OCI-LY1 (cell line): ENCODE data around the gene BMP5.

Source experiments
- H2AFZ ChIP-seq: fragments of 200-600 bp; sonication (generic), shearing (Covaris generic); 2 replicates; pipeline ENCODE4 v1.6.0; 2014; ENCODE audit warnings: antibody characterized with exemption, mild to moderate bottlenecking, low read length
- H3F3A ChIP-seq: fragments of 200-600 bp; sonication (generic), shearing (Covaris generic); 2 replicates; pipeline ENCODE4 v1.6.0; 2014; ENCODE audit warnings: mild to moderate bottlenecking, antibody characterized with exemption, low read length, moderate library complexity; ENCODE audit not compliant: insufficient read depth
- H3K27ac ChIP-seq: fragments of 200-600 bp; sonication (generic); 2 replicates; pipeline ENCODE4 v1.5.1; 2014; ENCODE audit warnings: low read length, mixed run types, mild to moderate bottlenecking, low read depth; ENCODE audit not compliant: poor library complexity, severe bottlenecking
- H3K27me3 ChIP-seq: fragments of 200-600 bp; sonication (generic); 2 replicates; pipeline ENCODE4 v1.6.0; 2014; ENCODE audit warnings: antibody characterized with exemption, mild to moderate bottlenecking, low read length, moderate library complexity; ENCODE audit not compliant: insufficient read depth
- H3K36me3 ChIP-seq: fragments of 200-600 bp; sonication (generic); 2 replicates; pipeline ENCODE4 v1.6.1; 2014; ENCODE audit warnings: mild to moderate bottlenecking, antibody characterized with exemption, low read length, moderate library complexity, mixed read lengths; ENCODE audit not compliant: insufficient read depth
- H3K4me1 ChIP-seq: fragments of 200-600 bp; sonication (generic); 2 replicates; pipeline ENCODE4 v1.5.1; 2014; ENCODE audit warnings: mild to moderate bottlenecking, low read length, moderate library complexity; ENCODE audit not compliant: insufficient read depth, severe bottlenecking
- H3K4me2 ChIP-seq: fragments of 200-600 bp; sonication (generic), shearing (Covaris generic); 2 replicates; pipeline ENCODE4 v1.6.1; 2014; ENCODE audit warnings: low read length
- H3K4me3 ChIP-seq: fragments of 200-600 bp; sonication (generic); 2 replicates; pipeline ENCODE4 v1.5.1; 2014; ENCODE audit warnings: low read length, low read depth, mild to moderate bottlenecking, mixed read lengths; ENCODE audit not compliant: poor library complexity, severe bottlenecking
- H3K79me2 ChIP-seq: fragments of 200-600 bp; shearing (Covaris generic); 2 replicates; pipeline ENCODE4 v1.6.1; 2016; ENCODE audit warnings: mixed run types, low read length, mixed read lengths; ENCODE audit not compliant: insufficient read depth
- H3K9ac ChIP-seq: fragments of 200-600 bp; sonication (generic), shearing (Covaris generic); 2 replicates; pipeline ENCODE4 v1.6.1; 2014; ENCODE audit warnings: mild to moderate bottlenecking, low read length, mixed read lengths
- H3K9me2 ChIP-seq: fragments of 200-600 bp; sonication (generic), shearing (Covaris generic); 2 replicates; pipeline ENCODE4 v1.6.1; 2014; ENCODE audit warnings: low read depth, mild to moderate bottlenecking, low read length, mixed read lengths
- H3K9me3 ChIP-seq: fragments of 200-600 bp; shearing (Covaris generic); 2 replicates; pipeline ENCODE4 v1.6.1; 2014; ENCODE audit warnings: low read length, mixed read lengths
- H4K20me1 ChIP-seq: fragments of 200-600 bp; sonication (generic), shearing (Covaris generic); 2 replicates; pipeline ENCODE4 v1.6.0; 2016; ENCODE audit warnings: mild to moderate bottlenecking, low read length; ENCODE audit not compliant: insufficient read depth
- EZH2 ChIP-seq: fragments of 200-600 bp; sonication (generic), shearing (Covaris generic); IDR thresholded peaks from 2 replicates; pipeline ENCODE4 v1.8.0; 2017; ENCODE audit warnings: borderline replicate concordance, mixed run types, mild to moderate bottlenecking, antibody characterized with exemption, low read length, moderate library complexity, mixed read lengths
- TF ChIP-seq, protein P1 (sequence below): fragments of 200-600 bp; sonication (generic), shearing (Covaris generic); IDR thresholded peaks from 2 replicates; pipeline ENCODE4 v1.5.1; 2017; ENCODE audit warnings: mild to moderate bottlenecking, antibody characterized with exemption, low read length, moderate library complexity, mixed read lengths

BMP5 gene

DNA sequence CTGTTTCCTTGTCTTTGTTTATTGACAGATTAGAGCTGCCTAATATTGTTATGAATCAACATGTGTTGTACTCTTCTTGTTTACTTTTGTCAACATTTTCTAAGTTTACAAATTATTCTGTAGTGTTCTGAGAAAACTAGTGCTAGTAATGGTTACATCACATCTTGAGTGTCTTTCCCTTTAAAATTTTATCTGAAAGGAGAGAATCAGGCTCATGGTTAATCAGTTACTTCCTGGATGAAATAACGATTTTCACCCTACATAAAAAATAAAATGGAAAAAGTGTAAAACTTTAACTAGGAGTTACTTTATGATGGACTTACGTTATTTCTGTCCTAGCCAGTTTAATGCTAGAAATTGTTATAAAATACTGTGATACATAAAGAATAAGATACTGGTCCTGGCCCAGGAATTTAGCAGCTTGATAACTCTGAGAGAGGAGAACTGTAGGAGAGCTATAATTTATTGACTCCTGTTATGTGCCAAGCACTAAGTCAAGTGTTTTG, 26.4 kb upstream of the BMP5 start:
- no peaks in the 10 kb centered on the region for H3K27me3 ChIP-seq
- H3K36me3 ChIP-seq, result no peaks in the 10 kb centered on the region
- no peaks in the 10 kb centered on the region for H3F3A ChIP-seq
- H3K4me1 ChIP-seq, result no peaks in the 10 kb centered on the region
- no peak overlapping the region for H3K27ac ChIP-seq
- no peaks in the 10 kb centered on the region for H4K20me1 ChIP-seq
- no peak overlapping the region for H3K4me2 ChIP-seq
- no peaks in the 10 kb centered on the region for H3K79me2 ChIP-seq
- no peaks in the 10 kb centered on the region for H3K9me3 ChIP-seq
- H3K4me3 ChIP-seq, result no peak overlapping the region
- no peak overlapping the region for H3K9ac ChIP-seq
- H2AFZ ChIP-seq, result no peak overlapping the region
- TF ChIP-seq, protein P1, sequence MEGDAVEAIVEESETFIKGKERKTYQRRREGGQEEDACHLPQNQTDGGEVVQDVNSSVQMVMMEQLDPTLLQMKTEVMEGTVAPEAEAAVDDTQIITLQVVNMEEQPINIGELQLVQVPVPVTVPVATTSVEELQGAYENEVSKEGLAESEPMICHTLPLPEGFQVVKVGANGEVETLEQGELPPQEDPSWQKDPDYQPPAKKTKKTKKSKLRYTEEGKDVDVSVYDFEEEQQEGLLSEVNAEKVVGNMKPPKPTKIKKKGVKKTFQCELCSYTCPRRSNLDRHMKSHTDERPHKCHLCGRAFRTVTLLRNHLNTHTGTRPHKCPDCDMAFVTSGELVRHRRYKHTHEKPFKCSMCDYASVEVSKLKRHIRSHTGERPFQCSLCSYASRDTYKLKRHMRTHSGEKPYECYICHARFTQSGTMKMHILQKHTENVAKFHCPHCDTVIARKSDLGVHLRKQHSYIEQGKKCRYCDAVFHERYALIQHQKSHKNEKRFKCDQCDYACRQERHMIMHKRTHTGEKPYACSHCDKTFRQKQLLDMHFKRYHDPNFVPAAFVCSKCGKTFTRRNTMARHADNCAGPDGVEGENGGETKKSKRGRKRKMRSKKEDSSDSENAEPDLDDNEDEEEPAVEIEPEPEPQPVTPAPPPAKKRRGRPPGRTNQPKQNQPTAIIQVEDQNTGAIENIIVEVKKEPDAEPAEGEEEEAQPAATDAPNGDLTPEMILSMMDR, result no peak
- TF ChIP-seq EZH2, result no peak
- no peaks in the 10 kb centered on the region for H3K9me2 ChIP-seq

DNA sequence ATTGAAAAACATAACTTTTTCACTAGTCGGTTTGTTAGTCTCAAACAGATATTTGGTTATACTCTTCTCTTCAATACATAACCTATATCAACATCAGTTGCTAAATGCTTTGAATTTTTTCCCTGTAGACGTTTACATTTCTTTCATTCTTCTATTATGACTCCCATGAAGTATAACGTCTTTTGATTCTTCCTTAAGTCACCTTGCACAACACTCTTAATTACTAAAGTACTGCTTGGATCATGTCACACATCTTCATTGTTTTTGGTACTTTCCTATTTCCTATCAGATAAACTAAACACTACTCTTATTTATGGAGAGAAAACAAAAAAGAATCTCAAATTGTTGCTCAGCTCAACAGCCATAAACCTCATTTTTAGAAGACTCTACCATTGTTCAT, 23.0 kb upstream of the BMP5 start:
- H2AFZ ChIP-seq, result no peak overlapping the region
- no peaks in the 10 kb centered on the region for H3K9me3 ChIP-seq
- TF ChIP-seq, protein P1, result no peak
- no peak for TF ChIP-seq EZH2
- H3K9me2 ChIP-seq, result no peaks in the 10 kb centered on the region
- no peaks in the 10 kb centered on the region for H3K27me3 ChIP-seq
- no peaks in the 10 kb centered on the region for H3K79me2 ChIP-seq
- no peaks in the 10 kb centered on the region for H3K36me3 ChIP-seq
- H4K20me1 ChIP-seq, result no peaks in the 10 kb centered on the region
- no peaks in the 10 kb centered on the region for H3K4me1 ChIP-seq
- H3K9ac ChIP-seq, result no peak overlapping the region
- no peaks in the 10 kb centered on the region for H3F3A ChIP-seq
- no peak overlapping the region for H3K4me2 ChIP-seq
- no peak overlapping the region for H3K27ac ChIP-seq
- no peak overlapping the region for H3K4me3 ChIP-seq

DNA sequence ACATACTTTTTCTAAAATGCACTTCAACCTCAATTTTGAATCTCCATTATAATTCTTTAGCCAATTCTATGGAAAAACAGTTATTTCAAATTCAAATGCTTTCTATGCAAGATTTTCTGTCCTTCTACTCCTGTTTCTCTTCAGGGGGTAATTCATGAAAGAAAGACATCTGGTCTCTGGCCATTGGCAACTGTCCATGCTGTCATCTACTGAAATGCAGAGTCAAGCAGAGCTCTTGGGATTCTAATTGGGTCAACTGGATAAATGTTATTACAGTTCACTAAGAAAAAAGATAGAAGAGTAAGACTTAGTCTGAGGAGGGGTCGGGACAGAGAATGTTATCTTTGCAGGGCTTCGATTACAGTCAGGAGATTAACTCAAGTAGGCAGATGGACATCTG, 22.0 kb upstream of the BMP5 start:
- no peaks in the 10 kb centered on the region for H3K9me3 ChIP-seq
- H2AFZ ChIP-seq, result no peak overlapping the region
- H3K27ac ChIP-seq, result no peak overlapping the region
- TF ChIP-seq, protein P1, result no peak
- TF ChIP-seq EZH2, result no peak
- no peaks in the 10 kb centered on the region for H3K9me2 ChIP-seq
- H3F3A ChIP-seq, result no peaks in the 10 kb centered on the region
- H3K79me2 ChIP-seq, result no peaks in the 10 kb centered on the region
- no peak overlapping the region for H3K4me2 ChIP-seq
- no peaks in the 10 kb centered on the region for H4K20me1 ChIP-seq
- no peaks in the 10 kb centered on the region for H3K27me3 ChIP-seq
- H3K4me3 ChIP-seq, result no peak overlapping the region
- no peaks in the 10 kb centered on the region for H3K36me3 ChIP-seq
- H3K4me1 ChIP-seq, result no peaks in the 10 kb centered on the region
- no peak overlapping the region for H3K9ac ChIP-seq
